NT2/D1 (cell line): ENCODE measurements around the gene LRRC75B.
"Not testable (repeated sequence)": the region's sequence is repeated elsewhere in the genome, so short reads cannot be mapped to it uniquely, and the experiment has no call there.

Experiments used
- YY1 ChIP-seq: IDR thresholded peaks from 2 replicates; pipeline ENCODE4 v1.6.1; 2011; ENCODE audit not compliant: insufficient read length, insufficient read depth
- ZNF274 ChIP-seq: IDR thresholded peaks from 2 replicates; pipeline ENCODE4 v1.6.1; 2011; ENCODE audit warnings: mild to moderate bottlenecking, low read depth, low read length

DNA sequence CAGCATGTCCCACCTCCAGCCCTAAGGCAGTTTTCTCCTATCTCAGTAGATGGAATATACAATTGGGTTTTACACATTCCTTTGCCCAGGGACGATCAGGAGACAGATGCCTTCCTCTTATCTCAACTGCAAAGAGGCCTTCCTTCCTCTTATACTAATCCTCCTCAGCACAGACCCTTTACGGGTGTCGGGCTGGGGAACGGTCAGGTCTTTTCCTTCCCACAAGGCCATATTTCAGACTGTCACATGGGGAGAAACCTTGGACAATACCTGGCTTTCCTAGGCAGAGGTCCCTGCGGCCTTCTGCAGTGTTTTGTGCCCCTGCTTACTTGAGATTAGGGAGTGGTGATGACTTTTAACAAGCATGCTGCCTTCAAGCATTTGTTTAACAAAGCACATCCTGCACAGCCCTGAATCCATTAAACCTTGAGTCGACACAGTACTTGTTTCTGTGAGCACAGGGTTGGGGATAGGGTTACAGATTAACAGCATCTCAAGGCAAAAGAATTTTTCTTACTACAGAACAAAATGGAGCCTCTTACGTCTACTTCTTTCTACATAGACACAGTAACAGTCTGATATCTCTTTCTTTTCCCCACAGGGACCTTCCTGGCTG is 38.0 kb upstream of the LRRC75B start:
- not testable (repeated sequence) for TF ChIP-seq YY1, ZNF274
